Natural killer cell (primary cell): Measurements from ENCODE around the gene PKHD1. TPM values are rescaled to one million over a fixed set of nuclear protein-coding genes. Genes with fewer than 3 reads are reported as not detected.

Experiments
- ATAC-seq, 3 donors: fragments of 150-1000 bp in 2 of 3; fragments of 200-7000 bp in 1 of 3; cut with Tn5 transposase; 1 replicate in 1 of 3; 2 replicates in 2 of 3; pipeline ENCODE4 v1.10.0; 2021; ENCODE audit warnings: mild to moderate bottlenecking in 2 of 3, moderate library complexity in 2 of 3
- DNase-seq, 2 donors: peaks; one replicate each; pipeline versions ENCODE4 v3.0.0 to v3.0.0-alpha.2; 2013 to 2021; ENCODE audit warnings: mixed read lengths in 1 of 2
- H3K27ac ChIP-seq: one replicate; pipeline ENCODE4 v1.5.1; 2013; ENCODE audit warnings: mild to moderate bottlenecking, low read length
- H3K27me3 ChIP-seq: one replicate; pipeline ENCODE4 v1.6.1; 2013; ENCODE audit warnings: low read length; ENCODE audit not compliant: control insufficient read depth, insufficient read depth
- H3K36me3 ChIP-seq: one replicate; pipeline ENCODE4 v1.6.1; 2013; ENCODE audit warnings: low read length; ENCODE audit not compliant: control insufficient read depth, insufficient read depth
- H3K4me1 ChIP-seq: one replicate; pipeline ENCODE4 v1.6.1; 2013; ENCODE audit warnings: low read length; ENCODE audit not compliant: control insufficient read depth, insufficient read depth
- H3K4me3 ChIP-seq: one replicate; pipeline ENCODE4 v1.5.1; 2013; ENCODE audit warnings: low read length
- H3K9me3 ChIP-seq: one replicate; pipeline ENCODE4 v1.6.1; 2013; ENCODE audit warnings: low read length; ENCODE audit not compliant: control insufficient read depth, insufficient read depth
- H3K27ac Mint-ChIP-seq, 2 donors: one replicate each; pipeline ENCODE4 v1.8.0; 2022; ENCODE audit warnings: mild to moderate bottlenecking in 2 of 2, mixed read lengths in 2 of 2, moderate library complexity in 1 of 2
- H3K27me3 Mint-ChIP-seq, 2 donors: one replicate each; pipeline ENCODE4 v1.8.0; 2022; ENCODE audit warnings: low read depth in 2 of 2, mixed read lengths in 2 of 2
- H3K36me3 Mint-ChIP-seq: one replicate; pipeline ENCODE4 v1.8.0; 2022; ENCODE audit warnings: mixed read lengths
- H3K4me1 Mint-ChIP-seq, 2 donors: one replicate each; pipeline ENCODE4 v1.8.0; 2022; ENCODE audit warnings: mixed read lengths in 2 of 2
- H3K4me3 Mint-ChIP-seq: one replicate; pipeline ENCODE4 v1.8.0; 2022; ENCODE audit warnings: mild to moderate bottlenecking, moderate library complexity, mixed read lengths
- H3K9me3 Mint-ChIP-seq, 2 donors: one replicate each; pipeline ENCODE4 v1.8.0; 2022; ENCODE audit warnings: mixed read lengths in 2 of 2
- WGBS: methylation state at CpG from one replicate; pipeline ENCODE4 v1.1.7; 2013; ENCODE audit warnings: missing lambda C conversion rate; ENCODE audit not compliant: insufficient coverage; 5-methylcytosine and 5-hydroxymethylcytosine counted together
- intact Hi-C: fragments of 100-400 bp; cut with micrococcal nuclease; formaldehyde crosslinking; loops from one replicate; pipeline ENCODE4 v1.14.2; 2022
- total RNA-seq, 4 donors: library from RNA; stranded (reverse); fragments of 120-200 nt in 1 of 4; gene quantifications; one replicate each; pipeline versions ENCODE4 v1.2.3 to v1.2.4, GENCODE V29; 2013 to 2022
- TF ChIP-seq, protein P1 (sequence below): fragments of 200-600 bp; IDR thresholded peaks from one replicate; pipeline ENCODE4 v1.8.0; 2022; ENCODE audit warnings: antibody characterized with exemption

PKHD1 gene
- total RNA-seq, 3 donors from 2014 or later (not counting 1 experiment from before 2014, with no cell fraction given): not detected

DNA sequence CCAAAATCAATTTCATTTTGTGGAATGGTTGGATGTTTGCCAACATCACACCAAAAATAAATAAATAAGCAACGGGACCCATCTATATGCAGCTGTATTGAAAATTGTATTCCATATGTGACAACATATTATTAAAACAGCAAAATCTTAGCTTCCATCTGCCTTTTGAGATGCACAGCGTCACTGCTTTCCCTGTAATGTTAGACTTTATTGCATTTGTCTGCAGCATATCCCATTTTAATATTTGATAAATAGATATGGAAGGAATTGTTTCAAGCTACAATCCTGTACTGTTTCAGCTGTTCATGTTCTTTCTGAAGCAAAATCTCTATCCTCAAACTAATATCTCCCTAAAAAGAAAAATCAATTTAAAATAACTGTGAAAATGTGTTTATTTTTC, 509.1 kb downstream of the PKHD1 start:
- H3K4me1 Mint-ChIP-seq: no peaks in the 10 kb centered on the region
- H3K4me1 ChIP-seq: no peaks in the 10 kb centered on the region
- intact Hi-C loops: no loop called here
- TF ChIP-seq, protein P1, sequence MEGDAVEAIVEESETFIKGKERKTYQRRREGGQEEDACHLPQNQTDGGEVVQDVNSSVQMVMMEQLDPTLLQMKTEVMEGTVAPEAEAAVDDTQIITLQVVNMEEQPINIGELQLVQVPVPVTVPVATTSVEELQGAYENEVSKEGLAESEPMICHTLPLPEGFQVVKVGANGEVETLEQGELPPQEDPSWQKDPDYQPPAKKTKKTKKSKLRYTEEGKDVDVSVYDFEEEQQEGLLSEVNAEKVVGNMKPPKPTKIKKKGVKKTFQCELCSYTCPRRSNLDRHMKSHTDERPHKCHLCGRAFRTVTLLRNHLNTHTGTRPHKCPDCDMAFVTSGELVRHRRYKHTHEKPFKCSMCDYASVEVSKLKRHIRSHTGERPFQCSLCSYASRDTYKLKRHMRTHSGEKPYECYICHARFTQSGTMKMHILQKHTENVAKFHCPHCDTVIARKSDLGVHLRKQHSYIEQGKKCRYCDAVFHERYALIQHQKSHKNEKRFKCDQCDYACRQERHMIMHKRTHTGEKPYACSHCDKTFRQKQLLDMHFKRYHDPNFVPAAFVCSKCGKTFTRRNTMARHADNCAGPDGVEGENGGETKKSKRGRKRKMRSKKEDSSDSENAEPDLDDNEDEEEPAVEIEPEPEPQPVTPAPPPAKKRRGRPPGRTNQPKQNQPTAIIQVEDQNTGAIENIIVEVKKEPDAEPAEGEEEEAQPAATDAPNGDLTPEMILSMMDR: no peak
- H3K27me3 Mint-ChIP-seq: no peaks in the 10 kb centered on the region
- no peak overlapping the region for H3K4me3 Mint-ChIP-seq
- H3K27ac ChIP-seq: no peak overlapping the region
- WGBS: no CpG with 5 or more reads among the region's 2 CpGs
- no peaks in the 10 kb centered on the region for H3K27me3 ChIP-seq
- H3K9me3 ChIP-seq: no peaks in the 10 kb centered on the region
- no peak overlapping the region for H3K27ac Mint-ChIP-seq
- no peaks in the 10 kb centered on the region for H3K36me3 Mint-ChIP-seq
- H3K9me3 Mint-ChIP-seq: peaks cover 5 to 6% of the 10 kb centered on the region in 2 donors
- ATAC-seq: no peak
- no peak for DNase-seq
- no peak overlapping the region for H3K4me3 ChIP-seq
- H3K36me3 ChIP-seq: no peaks in the 10 kb centered on the region

DNA sequence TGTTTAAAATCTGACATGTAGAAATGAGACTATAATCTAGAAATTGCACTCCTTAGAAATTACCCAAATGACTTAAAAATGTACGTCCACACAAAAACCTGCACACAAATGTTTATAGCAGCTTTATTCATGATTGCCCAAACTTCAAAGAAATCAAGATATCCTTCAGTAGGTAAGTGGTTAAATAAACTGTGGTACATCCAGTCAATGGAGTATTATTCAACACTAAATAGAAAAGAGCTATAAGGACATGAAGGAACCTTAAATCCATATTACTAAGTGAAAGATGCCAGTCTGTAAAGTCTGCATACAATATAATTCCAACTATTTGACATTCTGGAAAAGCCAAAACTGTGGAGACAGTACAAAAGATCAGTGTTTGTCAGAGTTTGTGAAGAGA, 513.4 kb downstream of the PKHD1 start:
- Histone ChIP-seq H3K4me1 (no peaks in the 10 kb centered on the region), H3K9me3 (peaks cover 2% of the 10 kb centered on the region), H3K4me3 (no peak overlapping the region), H3K27ac (no peak overlapping the region), H3K36me3 (no peaks in the 10 kb centered on the region), H3K27me3 (no peaks in the 10 kb centered on the region)
- DNase-seq (no peak), ATAC-seq (no peak)
- intact Hi-C loops: no loop called here
- Mint-ChIP-seq H3K36me3 (no peaks in the 10 kb centered on the region), H3K4me3 (no peak overlapping the region), H3K9me3 (no peaks in the 10 kb centered on the region), H3K27ac (no peak overlapping the region), H3K4me1 (no peaks in the 10 kb centered on the region), H3K27me3 (no peaks in the 10 kb centered on the region)
- TF ChIP-seq, protein P1: no peak
- no CpG with 5 or more reads among the region's 1 CpG for WGBS

DNA sequence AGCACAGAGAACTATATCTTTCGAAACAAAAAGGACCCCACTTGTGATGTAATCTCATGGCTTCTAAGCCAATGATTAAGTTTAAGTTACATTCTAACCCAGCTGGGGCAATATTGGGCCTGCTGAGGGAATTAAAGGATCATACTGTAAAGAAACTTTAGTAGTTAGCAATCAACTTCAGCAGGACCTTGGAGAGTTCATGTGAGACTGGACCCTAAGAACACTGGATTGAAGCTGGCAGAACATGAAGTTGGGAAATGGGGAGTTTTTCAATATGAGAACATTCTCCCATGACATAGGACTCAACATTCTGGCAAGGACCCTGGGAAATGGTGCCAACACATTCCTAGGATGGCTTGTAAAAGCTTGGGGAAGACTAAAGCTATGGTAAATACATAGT, 516.2 kb downstream of the PKHD1 start:
- no peaks in the 10 kb centered on the region for H3K4me1 ChIP-seq
- no peaks in the 10 kb centered on the region for H3K4me1 Mint-ChIP-seq
- H3K36me3 ChIP-seq: no peaks in the 10 kb centered on the region
- no peak overlapping the region for H3K4me3 Mint-ChIP-seq
- no peaks in the 10 kb centered on the region for H3K27me3 ChIP-seq
- no peak overlapping the region for H3K27ac ChIP-seq
- no peaks in the 10 kb centered on the region for H3K36me3 Mint-ChIP-seq
- intact Hi-C loops: no loop called here
- no peaks in the 10 kb centered on the region for H3K9me3 Mint-ChIP-seq
- WGBS: 100% methylated on average over 1 of the region's 1 CpG
- ATAC-seq (no peak), DNase-seq (no peak)
- no peaks in the 10 kb centered on the region for H3K27me3 Mint-ChIP-seq
- H3K4me3 ChIP-seq: no peak overlapping the region
- H3K27ac Mint-ChIP-seq: no peak overlapping the region
- TF ChIP-seq, protein P1: no peak
- peaks cover 2% of the 10 kb centered on the region for H3K9me3 ChIP-seq

DNA sequence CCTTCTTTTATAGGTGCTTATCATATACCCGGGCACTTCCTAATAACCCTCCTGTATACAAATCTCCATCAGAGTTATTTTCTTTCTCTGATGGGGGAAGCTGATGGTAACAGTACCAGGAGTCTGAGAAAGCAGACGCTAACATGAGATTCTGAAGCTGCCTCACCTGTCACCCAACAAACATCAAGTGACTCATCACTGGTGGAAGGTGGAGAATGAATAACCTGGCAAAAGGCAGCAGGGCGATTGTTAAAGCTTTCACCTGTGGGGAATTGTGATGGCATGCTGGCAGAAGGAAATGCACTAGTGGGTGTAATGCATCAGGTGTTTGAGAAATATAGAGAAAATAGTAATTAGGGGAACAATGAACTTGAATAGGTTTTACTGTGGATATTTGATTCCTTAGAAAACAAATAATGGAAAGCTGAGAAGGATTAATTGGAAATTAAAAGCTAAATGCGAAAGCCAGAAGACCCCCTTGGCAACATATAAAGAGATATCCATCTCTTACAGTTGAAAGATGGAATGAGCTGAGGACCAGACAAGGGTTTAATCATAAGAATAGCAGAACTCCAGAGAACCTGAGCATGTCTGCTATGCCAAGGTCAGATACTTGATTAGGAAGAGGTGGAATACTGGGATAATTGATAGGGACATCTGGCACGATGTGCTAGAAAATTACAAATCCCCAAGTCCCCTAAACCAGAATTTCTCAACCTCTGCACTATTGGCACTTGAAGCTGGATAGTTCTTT, 517.1 kb downstream of the PKHD1 start:
- Histone ChIP-seq H3K27me3 (no peaks in the 10 kb centered on the region), H3K36me3 (no peaks in the 10 kb centered on the region), H3K4me3 (no peak overlapping the region), H3K4me1 (no peaks in the 10 kb centered on the region), H3K9me3 (peaks cover 2% of the 10 kb centered on the region), H3K27ac (no peak overlapping the region)
- intact Hi-C loops: no loop called here
- Mint-ChIP-seq H3K9me3 (no peaks in the 10 kb centered on the region), H3K4me3 (no peak overlapping the region), H3K4me1 (no peaks in the 10 kb centered on the region), H3K27me3 (no peaks in the 10 kb centered on the region), H3K27ac (no peak overlapping the region), H3K36me3 (no peaks in the 10 kb centered on the region)
- 71% methylated on average over 2 of the region's 5 CpGs for WGBS
- ATAC-seq (no peak), DNase-seq (no peak)
- TF ChIP-seq, protein P1: no peak
